HCT116 (cell line): Measurements from ENCODE around the gene NSMF. TPM values are rescaled to one million over a fixed set of nuclear protein-coding genes. Genes with fewer than 3 reads are reported as not detected.

Experiments
- ATAC-seq: fragments of 200-7000 bp; cut with Tn5 transposase; 2 replicates; pipeline ENCODE4 v1.9.1; 2020; ENCODE audit warnings: mild to moderate bottlenecking, moderate library complexity
- BruUV-seq: library from RNA; stranded (reverse); fragments of 400-500 nt; replicated peaks from 2 replicates; lab custom pipeline; 2021; lab: Mats Ljungman, UMichigan
- CTCF ChIA-PET: fragments of 300-600 bp; sonication (Branson Sonifier 250); formaldehyde crosslinking; loops from one replicate; lab custom pipeline; 2021; ENCODE audit warnings: antibody characterized with exemption; lab: Charles Lee
- POLR2A ChIA-PET: fragments of 300-600, 350-600 bp; sonication (Branson Sonifier 250); formaldehyde crosslinking; loops from one replicate; lab custom pipeline; 2021; ENCODE audit warnings: antibody characterized with exemption; lab: Charles Lee
- RAD21 ChIA-PET, 2 experiments: fragments of 300-600 bp; sonication (Branson Sonifier 250); formaldehyde crosslinking; loops; one replicate each; lab custom pipeline; 2023; ENCODE audit warnings: low total read pairs in 2 of 2; ENCODE audit not compliant: uncharacterized antibody in 2 of 2, unreplicated experiment in 2 of 2, low non-redundant PET in 1 of 2; lab: Charles Lee
- DNase-seq: peaks from one replicate; pipeline ENCODE4 v3.0.0-alpha.2; 2010; ENCODE audit warnings: low read depth, low spot score
- H2AFZ ChIP-seq: fragments of 200-600 bp; shearing (Covaris generic), sonication (generic); 2 replicates; pipeline ENCODE4 v1.6.1; 2017; ENCODE audit warnings: low read depth, mixed run types, mixed read lengths, antibody characterized with exemption, low read length; ENCODE audit not compliant: poor library complexity, severe bottlenecking
- H3K27ac ChIP-seq: 2 replicates; pipeline ENCODE4 v1.5.1; 2012; ENCODE audit warnings: low read depth, low read length
- H3K27me3 ChIP-seq: fragments of 200-600 bp; sonication (generic); 2 replicates; pipeline ENCODE4 v1.6.1; 2016; ENCODE audit warnings: mixed run types, low read length, mixed read lengths; ENCODE audit not compliant: insufficient read depth
- H3K36me3 ChIP-seq, 2 experiments: fragments of 200-500 bp in 1 of 2; fragments of 200-600 bp in 1 of 2; sonication (Bioruptor generic) in 1 of 2; sonication (generic) in 1 of 2; 2 replicates each; pipeline versions ENCODE4 v1.5.1 to v1.6.1; 2014 to 2016; ENCODE audit warnings: low read length in 2 of 2, inconsistent platforms in 1 of 2, mixed read lengths in 1 of 2, mixed run types in 1 of 2; ENCODE audit not compliant: insufficient read depth in 2 of 2, control insufficient read depth in 1 of 2
- H3K4me1 ChIP-seq, 2 experiments: fragments of 200-600 bp in 1 of 2; sonication (generic) in 1 of 2; 2 replicates each; pipeline versions ENCODE4 v1.5.1 to v1.6.1; 2012 to 2017; ENCODE audit warnings: low read length in 2 of 2, inconsistent platforms in 1 of 2, mild to moderate bottlenecking in 1 of 2, mixed read lengths in 1 of 2, mixed run types in 1 of 2, moderate library complexity in 1 of 2; ENCODE audit not compliant: insufficient read depth in 2 of 2, control insufficient read depth in 1 of 2
- H3K4me2 ChIP-seq: fragments of 200-600 bp; sonication (generic); 2 replicates; pipeline ENCODE4 v1.6.1; 2017; ENCODE audit warnings: mixed run types, low read length, mixed read lengths
- H3K4me3 ChIP-seq, 2 experiments: fragments of 200-600 bp in 1 of 2; sonication (generic) in 1 of 2; replicated peaks in 1 of 2; 2 replicates each; pipeline ENCODE4 v1.5.1; 2011 to 2016; ENCODE audit warnings: low read length in 2 of 2, control low read depth in 1 of 2, low read depth in 1 of 2, mild to moderate bottlenecking in 1 of 2, mixed read lengths in 1 of 2, mixed run types in 1 of 2
- H3K79me2 ChIP-seq: fragments of 200-600 bp; sonication (generic); 2 replicates; pipeline ENCODE4 v1.6.1; 2017; ENCODE audit warnings: mild to moderate bottlenecking, mixed run types, low read length, moderate library complexity, mixed read lengths; ENCODE audit not compliant: insufficient read depth
- H3K9ac ChIP-seq: fragments of 200-600 bp; sonication (generic); 2 replicates; pipeline ENCODE4 v1.6.1; 2016; ENCODE audit warnings: low read length, mixed read lengths
- H3K9me2 ChIP-seq: fragments of 200-600 bp; sonication (generic), shearing (Covaris generic); 2 replicates; pipeline ENCODE4 v1.6.1; 2017; ENCODE audit warnings: mixed run types, mild to moderate bottlenecking, moderate library complexity; ENCODE audit not compliant: insufficient read depth
- H3K9me3 ChIP-seq, 2 experiments: fragments of 200-500 bp in 1 of 2; fragments of 200-600 bp in 1 of 2; sonication (Bioruptor generic) in 1 of 2; sonication (generic) in 1 of 2; 2 replicates each; pipeline ENCODE4 v1.6.1; 2014 to 2017; ENCODE audit warnings: low read length in 2 of 2, mixed read lengths in 2 of 2, inconsistent platforms in 1 of 2, low read depth in 1 of 2, mild to moderate bottlenecking in 1 of 2, mixed run types in 1 of 2, moderate library complexity in 1 of 2; ENCODE audit not compliant: control insufficient read depth in 1 of 2, insufficient read depth in 1 of 2
- H4K20me1 ChIP-seq: fragments of 200-600 bp; sonication (generic), shearing (Covaris generic); 2 replicates; pipeline ENCODE4 v1.6.1; 2017; ENCODE audit warnings: mixed run types, mild to moderate bottlenecking, moderate library complexity; ENCODE audit not compliant: insufficient read depth
- CBX3 ChIP-seq: IDR thresholded peaks from 2 replicates; pipeline ENCODE4 v1.6.1; 2012; ENCODE audit warnings: low read depth
- ELF1 ChIP-seq: IDR thresholded peaks from 2 replicates; pipeline ENCODE4 v1.6.1; 2012; ENCODE audit warnings: low read depth, borderline replicate concordance
- MAX ChIP-seq: IDR thresholded peaks from 2 replicates; pipeline ENCODE4 v1.6.1; 2012
- REST ChIP-seq: IDR thresholded peaks from 2 replicates; pipeline ENCODE4 v1.6.1; 2012; ENCODE audit warnings: low read depth
- ZBTB33 ChIP-seq: IDR thresholded peaks from 2 replicates; pipeline ENCODE4 v1.6.1; 2011; ENCODE audit warnings: mild to moderate bottlenecking, low read length, moderate library complexity; ENCODE audit not compliant: insufficient replicate concordance; ENCODE audit errors: extremely low read depth
- ZNF274 ChIP-seq: fragments of 200-500 bp; sonication (Bioruptor generic); IDR thresholded peaks from 2 replicates; pipeline ENCODE4 v1.6.1; 2014; ENCODE audit warnings: mild to moderate bottlenecking, low read depth, low read length, inconsistent platforms
- intact Hi-C: fragments of 100-400 bp; cut with micrococcal nuclease; formaldehyde crosslinking; loops from 2 replicates; pipeline ENCODE4 v1.10.0; 2022
- total RNA-seq: library from RNA; stranded (reverse); gene quantifications from one replicate; pipeline ENCODE4 v1.2.1, GENCODE V29; 2021; ENCODE audit not compliant: unreplicated experiment

Gene NSMF
- total RNA-seq, 1 experiment from 2014 or later, result 81.9 TPM

GRCh38 chr9:137486545-137487453, 27.7 kb upstream of the NSMF start:
- Histone ChIP-seq H4K20me1 (no peaks in the 10 kb centered on the region), H3K4me2 (no peak overlapping the region), H3K27ac (no peak overlapping the region), H3K9me3 (no peaks in the 10 kb centered on the region), H3K36me3 (no peaks in the 10 kb centered on the region), H2AFZ (no peak overlapping the region), H3K9me2 (no peaks in the 10 kb centered on the region), H3K4me3 (no peak overlapping the region), H3K9ac (no peak overlapping the region), H3K27me3 (no peaks in the 10 kb centered on the region), H3K79me2 (no peaks in the 10 kb centered on the region), H3K4me1 (peaks cover 0 to 6% of the 10 kb centered on the region in 2 experiments; a peak in 1 of 4 replicates)
- no TSS peak for BruUV-seq
- intact Hi-C loops, result no loop called here
- no peak for TF ChIP-seq MAX
- no peak for TF ChIP-seq ELF1
- TF ChIP-seq CBX3, result no peak
- TF ChIP-seq ZNF274, result no peak
- TF ChIP-seq REST, result no peak
- TF ChIP-seq ZBTB33, result no peak
- POLR2A ChIA-PET, result no interaction called here
- CTCF ChIA-PET, result no interaction called here
- RAD21 ChIA-PET, result no interaction called here
- DNase-seq (no peak), ATAC-seq (no peak)
